CD4-positive, alpha-beta T cell (primary cell): ENCODE results near the gene TH. TPM values are rescaled to one million over a fixed set of nuclear protein-coding genes. Genes with fewer than 3 reads are reported as not detected.

Source experiments
- ATAC-seq: fragments of 200-7000 bp; cut with Tn5 transposase; one replicate; pipeline ENCODE4 v1.10.0; 2022; ENCODE audit warnings: mild to moderate bottlenecking; ENCODE audit not compliant: poor library complexity
- CTCF ChIA-PET: fragments of 350-600 bp; sonication (Branson Sonifier 250); formaldehyde crosslinking; loops from one replicate; lab custom pipeline; 2021; ENCODE audit warnings: antibody characterized with exemption, inconsistent platforms; lab: Charles Lee
- POLR2A ChIA-PET: fragments of 350-600 bp; sonication (Branson Sonifier 250); formaldehyde crosslinking; loops from one replicate; lab custom pipeline; 2021; ENCODE audit warnings: antibody characterized with exemption, inconsistent platforms; lab: Charles Lee
- DNase-seq, 14 experiments: peaks; one replicate each; pipeline ENCODE4 v3.0.0-alpha.2; 2013 to 2020; ENCODE audit warnings: mixed read lengths in 2 of 14
- H3K27ac ChIP-seq, 2 donors: one replicate each; pipeline versions ENCODE4 v1.5.1 to v1.7.0; 2013; ENCODE audit warnings: low read length in 2 of 2, low read depth in 1 of 2, mild to moderate bottlenecking in 1 of 2
- H3K27me3 ChIP-seq, 2 experiments: 1 replicate in 1 of 2; 2 replicates in 1 of 2; pipeline versions ENCODE4 v1.6.1 to v1.7.0; 2013; ENCODE audit warnings: low read length in 2 of 2, control low read depth in 1 of 2, mild to moderate bottlenecking in 1 of 2, moderate library complexity in 1 of 2; ENCODE audit not compliant: insufficient read depth in 2 of 2, control insufficient read depth in 1 of 2
- H3K36me3 ChIP-seq: one replicate; pipeline ENCODE4 v1.6.1; 2013; ENCODE audit warnings: low read length, control low read depth; ENCODE audit not compliant: insufficient read depth
- H3K4me1 ChIP-seq: one replicate; pipeline ENCODE4 v1.6.1; 2013; ENCODE audit warnings: low read length, control low read depth; ENCODE audit not compliant: insufficient read depth
- H3K4me3 ChIP-seq: one replicate; pipeline ENCODE4 v1.5.1; 2013; ENCODE audit warnings: mild to moderate bottlenecking, low read length, moderate library complexity
- H3K9me3 ChIP-seq, 2 experiments: 1 replicate in 1 of 2; 2 replicates in 1 of 2; pipeline versions ENCODE4 v1.6.1 to v1.7.0; 2013; ENCODE audit warnings: low read length in 2 of 2, mild to moderate bottlenecking in 2 of 2, control low read depth in 1 of 2, moderate library complexity in 1 of 2; ENCODE audit not compliant: control insufficient read depth in 1 of 2, insufficient read depth in 1 of 2
- H3K27ac Mint-ChIP-seq: one replicate; pipeline ENCODE4 v1.8.0; 2020; ENCODE audit warnings: mixed read lengths
- H3K27me3 Mint-ChIP-seq: one replicate; pipeline ENCODE4 v1.8.0; 2021; ENCODE audit warnings: mixed read lengths
- H3K36me3 Mint-ChIP-seq: one replicate; pipeline ENCODE4 v1.8.0; 2021; ENCODE audit warnings: low read depth, mixed read lengths
- H3K4me1 Mint-ChIP-seq: one replicate; pipeline ENCODE4 v1.8.0; 2021; ENCODE audit warnings: low read depth, mixed read lengths
- H3K4me3 Mint-ChIP-seq: one replicate; pipeline ENCODE4 v1.8.0; 2020; ENCODE audit warnings: mild to moderate bottlenecking, mixed read lengths
- H3K9me3 Mint-ChIP-seq: one replicate; pipeline ENCODE4 v1.8.0; 2020; ENCODE audit warnings: mixed read lengths
- intact Hi-C, 2 experiments: fragments of 100-400 bp; cut with DNase I in 1 of 2; cut with micrococcal nuclease in 1 of 2; formaldehyde crosslinking; loops; one replicate each; pipeline versions ENCODE4 v1.15.1 to v1.9.0; 2023 to 2025; cut with DNase I, micrococcal nuclease
- total RNA-seq, 174 experiments: library from RNA in 2 of 174; stranded (reverse) in 2 of 174; gene quantifications; one replicate each; pipeline ENCODE4 v1.2.3 and lab custom pipeline; 2021 to 2026
- TF ChIP-seq, protein P1 (sequence below): fragments of 200-600 bp; IDR thresholded peaks from one replicate; pipeline ENCODE4 v1.8.0; 2022; ENCODE audit warnings: antibody characterized with exemption, mild to moderate bottlenecking

TH gene
- total RNA-seq, 2 experiments from 2014 or later: not detected

DNA sequence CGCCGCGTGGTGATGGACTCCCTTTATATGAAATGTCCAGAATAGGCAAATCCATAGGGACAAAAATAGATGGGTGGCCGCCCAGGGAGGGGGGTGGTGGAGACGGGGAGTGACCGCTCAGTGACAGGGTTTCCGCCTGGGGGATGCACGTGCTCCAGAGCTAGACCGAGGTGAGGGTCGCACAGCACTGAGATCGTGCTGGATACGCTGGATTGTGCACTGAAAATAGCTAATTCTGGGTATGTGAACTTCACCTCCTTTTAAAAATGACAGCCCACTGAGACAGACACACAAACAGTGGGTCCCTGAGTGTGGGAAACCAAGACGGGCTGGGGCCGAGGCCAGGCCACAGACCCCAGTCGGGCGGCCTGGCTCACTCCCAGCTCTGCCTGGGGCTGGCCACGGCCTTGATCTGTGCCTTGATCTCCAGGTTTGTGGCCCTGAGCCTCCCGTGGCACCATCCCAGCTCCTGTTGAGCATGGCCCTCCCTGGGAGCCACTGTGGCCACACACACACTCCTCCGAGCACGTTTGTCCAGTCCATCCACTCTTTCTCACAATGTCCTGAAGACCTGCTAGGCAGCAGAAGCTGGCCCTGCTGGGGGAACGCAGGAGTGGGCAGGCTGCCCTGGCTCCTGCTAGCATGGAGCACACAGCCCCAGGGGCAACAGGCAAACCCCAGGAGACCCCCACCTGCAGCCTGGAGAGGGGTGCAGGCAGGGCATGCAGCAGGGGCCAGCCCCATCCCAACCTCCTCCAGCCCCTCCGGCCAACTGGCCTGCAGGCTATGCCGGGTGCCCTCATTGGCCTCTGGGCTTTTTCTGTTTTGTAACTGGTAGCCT lies 41.0 kb upstream of the TH start:
- intact Hi-C loops: no loop called here
- CTCF ChIA-PET: no interaction called here
- Histone ChIP-seq H3K9me3 (peaks cover 0 to 7% of the 10 kb centered on the region in 2 experiments), H3K4me3 (no peak overlapping the region), H3K27me3 (no peaks in the 10 kb centered on the region), H3K27ac (no peak overlapping the region), H3K4me1 (peaks cover 34% of the 10 kb centered on the region), H3K36me3 (no peaks in the 10 kb centered on the region)
- DNase-seq: peak in 1 of 14 experiments; percentile 8
- TF ChIP-seq, protein P1, sequence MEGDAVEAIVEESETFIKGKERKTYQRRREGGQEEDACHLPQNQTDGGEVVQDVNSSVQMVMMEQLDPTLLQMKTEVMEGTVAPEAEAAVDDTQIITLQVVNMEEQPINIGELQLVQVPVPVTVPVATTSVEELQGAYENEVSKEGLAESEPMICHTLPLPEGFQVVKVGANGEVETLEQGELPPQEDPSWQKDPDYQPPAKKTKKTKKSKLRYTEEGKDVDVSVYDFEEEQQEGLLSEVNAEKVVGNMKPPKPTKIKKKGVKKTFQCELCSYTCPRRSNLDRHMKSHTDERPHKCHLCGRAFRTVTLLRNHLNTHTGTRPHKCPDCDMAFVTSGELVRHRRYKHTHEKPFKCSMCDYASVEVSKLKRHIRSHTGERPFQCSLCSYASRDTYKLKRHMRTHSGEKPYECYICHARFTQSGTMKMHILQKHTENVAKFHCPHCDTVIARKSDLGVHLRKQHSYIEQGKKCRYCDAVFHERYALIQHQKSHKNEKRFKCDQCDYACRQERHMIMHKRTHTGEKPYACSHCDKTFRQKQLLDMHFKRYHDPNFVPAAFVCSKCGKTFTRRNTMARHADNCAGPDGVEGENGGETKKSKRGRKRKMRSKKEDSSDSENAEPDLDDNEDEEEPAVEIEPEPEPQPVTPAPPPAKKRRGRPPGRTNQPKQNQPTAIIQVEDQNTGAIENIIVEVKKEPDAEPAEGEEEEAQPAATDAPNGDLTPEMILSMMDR: no peak
- no peaks in the 10 kb centered on the region for H3K36me3 Mint-ChIP-seq
- no peaks in the 10 kb centered on the region for H3K9me3 Mint-ChIP-seq
- ATAC-seq: no peak
- H3K4me1 Mint-ChIP-seq: peaks cover 12% of the 10 kb centered on the region
- no peak overlapping the region for H3K27ac Mint-ChIP-seq
- POLR2A ChIA-PET: no interaction called here
- H3K27me3 Mint-ChIP-seq: no peaks in the 10 kb centered on the region
- no peak overlapping the region for H3K4me3 Mint-ChIP-seq

DNA sequence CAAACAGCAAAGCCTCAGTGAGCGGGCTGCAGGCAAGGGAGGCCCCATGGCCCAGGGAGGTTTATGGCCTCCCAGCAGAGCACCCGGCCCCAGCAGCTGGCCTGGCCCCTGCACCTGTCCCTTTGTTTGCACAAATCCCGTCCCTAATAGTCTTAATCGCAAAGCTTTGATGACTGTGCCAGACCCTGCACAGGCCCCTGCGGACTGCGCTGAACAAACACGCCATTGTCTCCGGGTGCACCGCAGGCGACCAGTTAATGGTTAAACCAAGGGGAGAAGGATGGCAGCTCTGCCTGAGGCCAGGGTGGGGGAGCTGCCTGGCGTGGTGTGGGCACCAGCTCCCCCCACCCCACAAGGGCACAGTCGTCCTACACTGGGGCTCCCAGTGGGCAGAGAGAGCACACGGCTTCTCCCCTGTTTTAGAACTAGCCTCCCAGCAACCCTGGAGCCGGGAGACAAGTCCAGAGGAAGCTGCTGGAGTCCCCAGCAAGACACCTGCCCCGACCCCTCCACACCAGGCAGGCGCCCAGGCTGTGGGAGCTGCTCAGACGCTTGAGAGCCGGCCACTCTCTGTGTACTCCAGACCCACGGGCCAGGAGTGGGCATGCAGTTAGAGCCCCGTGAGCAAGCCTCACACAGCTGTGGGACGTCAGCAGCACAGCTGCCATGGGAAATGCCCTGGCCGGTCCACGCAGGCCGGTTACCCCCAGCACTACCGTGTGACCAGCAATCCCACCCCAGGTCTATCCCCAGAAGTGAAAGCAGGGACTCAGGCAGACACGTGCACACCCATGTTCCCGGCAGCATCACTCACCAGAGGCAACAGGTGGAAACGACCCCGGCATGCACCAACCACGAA lies 39.7 kb upstream of the TH start:
- no peaks in the 10 kb centered on the region for H3K36me3 ChIP-seq
- no peak overlapping the region for H3K27ac ChIP-seq
- ChIA-PET POLR2A (no interaction called here), CTCF (no interaction called here)
- Mint-ChIP-seq H3K9me3 (no peaks in the 10 kb centered on the region), H3K36me3 (no peaks in the 10 kb centered on the region), H3K27ac (no peak overlapping the region), H3K27me3 (no peaks in the 10 kb centered on the region), H3K4me3 (no peak overlapping the region), H3K4me1 (peaks cover 12% of the 10 kb centered on the region)
- DNase-seq (peak in 3 of 14 experiments; percentile 1 to 29 (median 7)), ATAC-seq (no peak)
- H3K4me1 ChIP-seq: peaks cover 21% of the 10 kb centered on the region
- peaks cover 0 to 13% of the 10 kb centered on the region in 2 experiments for H3K9me3 ChIP-seq
- H3K27me3 ChIP-seq: no peaks in the 10 kb centered on the region
- TF ChIP-seq, protein P1: no peak
- intact Hi-C loops: no loop called here
- H3K4me3 ChIP-seq: no peak overlapping the region

DNA sequence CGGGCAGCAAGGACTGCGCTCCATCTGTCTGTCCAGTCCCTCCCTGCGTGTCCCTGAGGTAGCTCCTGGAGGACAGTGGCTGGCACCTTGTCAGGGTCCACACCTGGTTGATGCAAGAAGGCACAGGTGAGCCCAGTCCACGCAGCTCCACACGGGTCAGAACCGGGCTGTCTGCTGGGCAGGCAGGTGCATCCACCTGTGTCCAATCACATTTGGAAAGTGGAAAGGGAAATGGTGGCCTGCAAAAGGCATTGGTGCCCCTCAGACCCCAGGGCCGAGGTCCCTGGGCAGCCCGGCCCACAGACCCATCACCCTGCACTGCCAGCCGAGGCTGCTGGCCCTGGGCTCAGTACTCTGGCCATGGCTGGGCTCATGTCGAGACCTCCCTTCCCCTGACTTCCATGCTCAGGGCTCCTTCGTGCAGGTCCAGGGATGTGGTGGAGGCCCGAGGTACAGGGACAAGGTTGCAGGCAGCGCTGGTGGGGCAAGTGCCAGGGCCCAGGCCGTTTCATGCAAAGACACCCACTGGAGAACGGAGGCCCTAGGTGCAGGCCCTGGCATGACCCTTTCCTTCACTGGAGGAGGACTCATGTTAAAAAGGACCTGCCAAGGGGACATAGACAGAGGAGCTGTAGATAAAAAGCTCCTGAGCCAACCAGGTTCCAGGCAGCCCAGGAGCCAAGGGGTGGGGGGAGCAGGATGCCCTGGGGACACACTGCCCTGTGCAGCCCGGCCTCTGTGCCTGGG lies 38.9 kb upstream of the TH start:
- H3K4me1 Mint-ChIP-seq: peaks cover 12% of the 10 kb centered on the region
- no peak overlapping the region for H3K4me3 Mint-ChIP-seq
- no peak overlapping the region for H3K27ac ChIP-seq
- ATAC-seq: no peak
- peaks cover 19% of the 10 kb centered on the region for H3K4me1 ChIP-seq
- no peaks in the 10 kb centered on the region for H3K9me3 Mint-ChIP-seq
- intact Hi-C loops: no loop called here
- H3K36me3 ChIP-seq: no peaks in the 10 kb centered on the region
- POLR2A ChIA-PET: no interaction called here
- H3K27ac Mint-ChIP-seq: no peak overlapping the region
- no peaks in the 10 kb centered on the region for H3K27me3 ChIP-seq
- peak in 3 of 14 experiments; percentile 2 to 30 (median 5) for DNase-seq
- no peaks in the 10 kb centered on the region for H3K36me3 Mint-ChIP-seq
- no peaks in the 10 kb centered on the region for H3K27me3 Mint-ChIP-seq
- TF ChIP-seq, protein P1: no peak
- H3K4me3 ChIP-seq: no peak overlapping the region
- peaks cover 0 to 13% of the 10 kb centered on the region in 2 experiments for H3K9me3 ChIP-seq
- CTCF ChIA-PET: no interaction called here
